WTC11 (cell line): ENCODE measurements around the gene PHF12.

Experiments used
- CBFB ChIP-seq: sonication (generic); formaldehyde crosslinking; IDR thresholded peaks from 2 replicates; pipeline ENCODE4 v1.8.1; 2022; ENCODE audit warnings: mild to moderate bottlenecking, low read depth, missing genetic modification reagents
- E2F1 ChIP-seq: sonication (generic); formaldehyde crosslinking; IDR thresholded peaks from 2 replicates; pipeline ENCODE4 v1.8.0; 2022; ENCODE audit warnings: mild to moderate bottlenecking, missing genetic modification reagents
- ZBTB21 ChIP-seq: sonication (generic); formaldehyde crosslinking; IDR thresholded peaks from 2 replicates; pipeline ENCODE4 v1.8.1; 2023; ENCODE audit warnings: mild to moderate bottlenecking, missing genetic modification reagents, borderline replicate concordance
- ZNF416 ChIP-seq: fragments of 250-450 bp; sonication (Bioruptor Pico); IDR thresholded peaks from 2 replicates; pipeline ENCODE4 v1.9.0; 2021; ENCODE audit warnings: mild to moderate bottlenecking, inconsistent platforms

GRCh38 chr17:28885951-28886350 is 65.4 kb downstream of the PHF12 start:
- TF ChIP-seq E2F1 (no peak), ZNF416 (CRISPR knock-in tag) (no peak), ZBTB21 (CRISPR knock-in tag) (no peak), CBFB (no peak)
